OCI-LY3 (cell line): ENCODE results near the gene CGB2.

Experiments
- EZH2phosphoT487 ChIP-seq: fragments of 200-600 bp; shearing (Covaris generic); IDR thresholded peaks from 2 replicates; pipeline ENCODE4 v1.6.1; 2018; ENCODE audit warnings: antibody characterized with exemption, mixed run types, low read depth
- TF ChIP-seq, protein P1 (sequence below): fragments of 200-600, 300-600 bp; sonication (generic); IDR thresholded peaks from 2 replicates; pipeline ENCODE4 v1.5.1; 2014; ENCODE audit warnings: antibody characterized with exemption, low read length, low read depth

DNA sequence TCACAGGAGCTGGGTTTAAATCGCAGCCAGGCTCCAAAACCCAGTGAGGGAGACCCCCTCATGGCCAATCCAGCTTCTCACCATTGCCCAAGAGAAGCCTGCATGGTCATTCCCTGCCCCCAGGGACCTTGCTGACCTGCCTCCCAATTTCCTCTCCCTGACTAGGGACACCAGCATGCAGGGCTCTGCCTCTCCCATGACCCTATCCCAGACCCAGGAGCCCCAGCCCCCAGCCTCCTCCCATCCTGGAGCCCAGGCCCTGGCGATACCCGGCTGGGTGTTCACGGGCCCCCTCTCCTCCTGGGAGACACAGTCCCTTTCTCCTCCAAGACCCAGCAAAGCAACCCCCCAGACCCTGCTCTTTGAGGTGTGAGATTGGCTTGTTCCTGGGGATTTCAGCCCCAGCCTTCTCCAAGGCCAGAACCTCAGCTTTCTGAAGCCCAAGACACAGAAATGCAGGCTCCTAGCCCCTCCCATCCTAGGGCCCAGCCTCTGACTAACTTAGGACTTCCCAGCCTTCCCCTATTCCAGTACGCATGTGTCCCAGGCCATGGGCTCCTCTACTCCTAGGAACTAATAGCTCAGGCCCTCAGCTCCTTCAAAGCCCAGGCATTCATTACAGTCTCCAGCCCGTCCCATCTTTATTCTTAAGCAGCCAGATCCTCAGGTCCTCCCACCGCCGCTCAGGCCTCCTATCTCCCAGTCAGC is 39.7 kb upstream of the CGB2 start:
- TF ChIP-seq, protein P1, sequence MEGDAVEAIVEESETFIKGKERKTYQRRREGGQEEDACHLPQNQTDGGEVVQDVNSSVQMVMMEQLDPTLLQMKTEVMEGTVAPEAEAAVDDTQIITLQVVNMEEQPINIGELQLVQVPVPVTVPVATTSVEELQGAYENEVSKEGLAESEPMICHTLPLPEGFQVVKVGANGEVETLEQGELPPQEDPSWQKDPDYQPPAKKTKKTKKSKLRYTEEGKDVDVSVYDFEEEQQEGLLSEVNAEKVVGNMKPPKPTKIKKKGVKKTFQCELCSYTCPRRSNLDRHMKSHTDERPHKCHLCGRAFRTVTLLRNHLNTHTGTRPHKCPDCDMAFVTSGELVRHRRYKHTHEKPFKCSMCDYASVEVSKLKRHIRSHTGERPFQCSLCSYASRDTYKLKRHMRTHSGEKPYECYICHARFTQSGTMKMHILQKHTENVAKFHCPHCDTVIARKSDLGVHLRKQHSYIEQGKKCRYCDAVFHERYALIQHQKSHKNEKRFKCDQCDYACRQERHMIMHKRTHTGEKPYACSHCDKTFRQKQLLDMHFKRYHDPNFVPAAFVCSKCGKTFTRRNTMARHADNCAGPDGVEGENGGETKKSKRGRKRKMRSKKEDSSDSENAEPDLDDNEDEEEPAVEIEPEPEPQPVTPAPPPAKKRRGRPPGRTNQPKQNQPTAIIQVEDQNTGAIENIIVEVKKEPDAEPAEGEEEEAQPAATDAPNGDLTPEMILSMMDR: no peak
- TF ChIP-seq EZH2phosphoT487: no peak
